Gastroesophageal sphincter (tissue), 4 donors: Measurements from ENCODE around the gene CNTNAP2. TPM values are rescaled to one million over a fixed set of nuclear protein-coding genes. Genes with fewer than 3 reads are reported as not detected.
"Not testable (repeated sequence)": the region's sequence is repeated elsewhere in the genome, so short reads cannot be mapped to it uniquely, and the experiment has no call there.

Experiments
- ATAC-seq: fragments of 150-250 bp; one replicate; pipeline ENCODE4 v1.9.1; 2016; ENCODE audit warnings: mild to moderate bottlenecking, moderate library complexity
- H3K27ac ChIP-seq, 4 donors: fragments of 200-600 bp; sonication (generic) in 3 of 4; 1 replicate in 3 of 4; 2 replicates in 1 of 4; pipeline ENCODE4 v1.5.1; 2016 to 2019
- H3K27me3 ChIP-seq: fragments of 200-600 bp; sonication (generic); one replicate; pipeline ENCODE4 v1.5.1; 2019
- H3K36me3 ChIP-seq, 2 donors: fragments of 200-600 bp; sonication (generic); one replicate each; pipeline ENCODE4 v1.5.1; 2019; ENCODE audit warnings: control low read depth in 1 of 2
- H3K4me1 ChIP-seq, 3 donors: fragments of 200-600 bp; sonication (generic); 1 replicate in 2 of 3; 2 replicates in 1 of 3; pipeline ENCODE4 v1.5.1; 2016 to 2019; ENCODE audit warnings: control low read depth in 2 of 3
- H3K4me3 ChIP-seq, 2 donors: fragments of 200-600 bp; sonication (generic); one replicate each; pipeline ENCODE4 v1.5.1; 2019; ENCODE audit warnings: mild to moderate bottlenecking in 1 of 2, moderate library complexity in 1 of 2
- H3K9me3 ChIP-seq, 3 donors: fragments of 200-600 bp; sonication (generic); one replicate each; pipeline ENCODE4 v1.5.1; 2017 to 2019; ENCODE audit warnings: control low read depth in 2 of 3
- EP300 ChIP-seq: sonication (generic); formaldehyde crosslinking; IDR thresholded peaks from one replicate; pipeline ENCODE4 v1.6.1; 2017; ENCODE audit warnings: antibody characterized with exemption, mild to moderate bottlenecking
- POLR2A ChIP-seq, 2 donors: fragments of 450-650 bp; IDR thresholded peaks; one replicate each; pipeline ENCODE4 v1.6.1; 2017; ENCODE audit warnings: antibody characterized with exemption in 2 of 2, mild to moderate bottlenecking in 2 of 2, moderate library complexity in 1 of 2
- POLR2AphosphoS5 ChIP-seq: sonication (generic); formaldehyde crosslinking; IDR thresholded peaks from one replicate; pipeline ENCODE4 v1.6.1; 2017; ENCODE audit warnings: antibody characterized with exemption
- WGBS, 2 donors: methylation state at CpG; one replicate each; pipeline ENCODE4 v1.1.5; 2018; ENCODE audit warnings: low coverage in 1 of 2; 5-methylcytosine and 5-hydroxymethylcytosine counted together
- total RNA-seq, 4 donors: library from RNA; depleted of rRNA; stranded (reverse); fragments of >200 nt; gene quantifications; one replicate each; pipeline ENCODE4 v1.1.0, GENCODE V29; 2016
- TF ChIP-seq, protein P1 (sequence below), 4 experiments: fragments of 200-600 bp in 2 of 4; fragments of 450-650 bp in 2 of 4; sonication (generic) in 1 of 4; IDR thresholded peaks; one replicate each; pipeline ENCODE4 v1.5.1; 2017 to 2019; ENCODE audit warnings: antibody characterized with exemption in 4 of 4, mild to moderate bottlenecking in 2 of 4, moderate library complexity in 2 of 4

Gene CNTNAP2
- total RNA-seq, 4 donors from 2014 or later: 1.5 to 8.9 (median 3.2) TPM

DNA sequence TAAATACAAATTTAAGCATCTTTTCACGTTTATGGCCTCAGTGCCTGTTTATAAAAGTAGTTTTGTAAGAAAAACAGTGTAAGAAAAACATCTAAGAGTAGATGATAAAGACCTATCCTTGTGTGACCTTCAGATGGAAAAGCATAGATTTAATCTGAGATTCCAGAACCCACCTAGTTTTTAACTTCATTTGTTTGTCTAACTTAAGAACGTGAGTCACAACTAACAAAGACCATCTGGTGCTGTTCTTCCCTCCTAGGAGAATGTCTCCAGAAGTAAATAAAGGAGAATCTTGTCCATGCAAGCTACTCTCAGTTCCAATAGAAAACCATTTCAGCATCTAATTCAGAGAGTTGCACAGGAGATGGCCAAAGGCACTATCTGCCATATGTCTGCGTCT lies 2208.6 kb downstream of the CNTNAP2 start:
- Histone ChIP-seq H3K27ac (no peak overlapping the region), H3K27me3 (no peaks in the 10 kb centered on the region), H3K4me3 (no peak overlapping the region), H3K9me3 (no peaks in the 10 kb centered on the region), H3K36me3 (no peaks in the 10 kb centered on the region), H3K4me1 (no peaks in the 10 kb centered on the region)
- WGBS, 2 donors: 27 to 42% methylated on average over 3 of the region's 3 CpGs
- no peak for ATAC-seq
- TF ChIP-seq POLR2A (IDR thresholded peaks at IDR 0.05) (no peak), POLR2AphosphoS5 (no peak), EP300 (no peak)
- TF ChIP-seq, protein P1, sequence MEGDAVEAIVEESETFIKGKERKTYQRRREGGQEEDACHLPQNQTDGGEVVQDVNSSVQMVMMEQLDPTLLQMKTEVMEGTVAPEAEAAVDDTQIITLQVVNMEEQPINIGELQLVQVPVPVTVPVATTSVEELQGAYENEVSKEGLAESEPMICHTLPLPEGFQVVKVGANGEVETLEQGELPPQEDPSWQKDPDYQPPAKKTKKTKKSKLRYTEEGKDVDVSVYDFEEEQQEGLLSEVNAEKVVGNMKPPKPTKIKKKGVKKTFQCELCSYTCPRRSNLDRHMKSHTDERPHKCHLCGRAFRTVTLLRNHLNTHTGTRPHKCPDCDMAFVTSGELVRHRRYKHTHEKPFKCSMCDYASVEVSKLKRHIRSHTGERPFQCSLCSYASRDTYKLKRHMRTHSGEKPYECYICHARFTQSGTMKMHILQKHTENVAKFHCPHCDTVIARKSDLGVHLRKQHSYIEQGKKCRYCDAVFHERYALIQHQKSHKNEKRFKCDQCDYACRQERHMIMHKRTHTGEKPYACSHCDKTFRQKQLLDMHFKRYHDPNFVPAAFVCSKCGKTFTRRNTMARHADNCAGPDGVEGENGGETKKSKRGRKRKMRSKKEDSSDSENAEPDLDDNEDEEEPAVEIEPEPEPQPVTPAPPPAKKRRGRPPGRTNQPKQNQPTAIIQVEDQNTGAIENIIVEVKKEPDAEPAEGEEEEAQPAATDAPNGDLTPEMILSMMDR (IDR thresholded peaks at IDR 0.05): no peak

DNA sequence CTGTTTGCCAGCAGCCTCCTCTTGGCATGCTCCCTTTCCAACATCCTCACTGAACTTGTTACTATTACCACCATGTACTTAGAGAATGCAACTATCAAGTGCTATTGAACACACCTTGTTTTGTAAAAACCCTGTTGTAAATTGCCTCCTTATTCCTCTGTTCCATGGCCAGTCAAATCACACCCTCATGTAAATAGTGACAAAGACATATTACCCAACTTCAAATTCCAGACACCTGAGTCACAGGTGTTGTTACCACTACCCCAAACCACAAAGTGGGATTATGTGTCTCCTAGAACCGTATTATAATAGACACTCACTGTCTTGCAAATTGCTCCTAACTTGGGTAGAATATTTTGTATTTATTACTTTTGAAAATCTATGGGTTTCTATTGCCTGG lies 2210.8 kb downstream of the CNTNAP2 start:
- H3K9me3 ChIP-seq: no peaks in the 10 kb centered on the region
- H3K27ac ChIP-seq: no peak overlapping the region
- H3K36me3 ChIP-seq: no peaks in the 10 kb centered on the region
- TF ChIP-seq POLR2AphosphoS5 (no peak), EP300 (no peak), POLR2A (IDR thresholded peaks at IDR 0.05) (no peak)
- TF ChIP-seq, protein P1 (IDR thresholded peaks at IDR 0.05): no peak
- H3K4me3 ChIP-seq: no peak overlapping the region
- no peak for ATAC-seq
- WGBS, 2 donors: 86% methylated on average over 1 of the region's 1 CpG; no CpG with 5 or more reads in 1 of the 2 donors
- no peaks in the 10 kb centered on the region for H3K4me1 ChIP-seq
- no peaks in the 10 kb centered on the region for H3K27me3 ChIP-seq

DNA sequence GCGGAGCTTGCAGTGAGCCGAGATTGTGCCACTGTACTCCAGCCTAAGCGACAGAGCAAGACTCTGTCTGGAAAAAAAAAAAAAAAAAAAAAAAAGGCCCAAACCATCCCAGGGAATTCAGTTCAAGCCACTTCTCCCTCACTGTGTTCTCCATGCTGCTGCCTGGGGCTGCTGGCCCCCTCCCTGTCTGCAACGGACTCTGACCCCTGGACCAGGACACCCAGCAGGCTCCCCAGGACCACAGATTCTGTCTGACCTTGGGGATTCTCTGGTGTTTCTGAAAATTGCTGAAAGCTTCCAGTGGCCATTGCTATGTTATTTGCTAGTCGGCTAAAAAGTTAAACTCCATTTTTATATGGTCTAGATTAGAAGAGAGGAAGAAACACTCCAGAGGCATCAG lies 2212.3 kb downstream of the CNTNAP2 start:
- Histone ChIP-seq H3K27me3 (no peaks in the 10 kb centered on the region), H3K27ac (no peak overlapping the region), H3K9me3 (no peaks in the 10 kb centered on the region), H3K4me3 (no peak overlapping the region), H3K36me3 (no peaks in the 10 kb centered on the region), H3K4me1 (no peaks in the 10 kb centered on the region)
- no peak for ATAC-seq
- TF ChIP-seq, protein P1 (IDR thresholded peaks at IDR 0.05): no peak
- TF ChIP-seq EP300: no peak
- no peak for TF ChIP-seq POLR2A (IDR thresholded peaks at IDR 0.05)
- no peak for TF ChIP-seq POLR2AphosphoS5
- WGBS, 2 donors: 54 to 100% methylated on average over 1 to 3 of the region's 5 CpGs

DNA sequence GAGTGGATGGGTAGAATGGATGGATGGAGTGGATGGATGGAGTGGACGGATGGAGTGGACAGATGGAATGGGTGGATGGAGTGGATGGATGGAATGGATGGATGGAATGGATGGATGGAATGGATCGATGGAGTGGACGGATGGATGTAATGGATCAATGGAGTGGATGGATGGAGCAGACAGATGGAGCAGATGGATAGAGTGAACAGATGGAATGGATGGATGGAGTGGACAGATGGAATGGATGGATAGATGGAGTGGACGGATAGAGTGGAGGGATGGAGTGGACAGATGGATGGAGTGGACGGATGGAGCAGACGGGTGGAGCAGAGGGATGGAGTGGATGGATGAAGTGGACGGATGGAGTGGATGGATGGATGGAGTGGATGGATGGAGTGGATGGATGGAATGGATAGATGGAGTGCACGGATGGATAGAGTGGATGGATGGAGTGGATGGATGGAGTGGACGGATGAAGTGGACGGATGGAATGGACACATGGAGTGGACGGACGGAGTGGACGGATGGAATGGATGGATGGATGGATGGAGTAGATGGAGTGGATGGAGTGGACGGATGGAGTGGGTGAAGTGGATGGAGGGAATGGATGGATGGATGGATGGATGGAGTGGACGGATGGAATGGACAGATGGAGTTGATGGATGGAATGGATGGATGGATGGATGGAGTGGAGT lies 2213.7 kb downstream of the CNTNAP2 start:
- ATAC-seq: no peak
- 83 to 98% methylated on average over 13 to 15 of the region's 15 CpGs for WGBS, 2 donors
- no peaks in the 10 kb centered on the region for H3K9me3 ChIP-seq
- peaks cover 1% of the 10 kb centered on the region for H3K27me3 ChIP-seq
- peaks cover 0 to 5% (median 0%) of the 10 kb centered on the region in 3 donors for H3K4me1 ChIP-seq
- H3K27ac ChIP-seq: no peak overlapping the region
- TF ChIP-seq POLR2AphosphoS5 (no peak), POLR2A (IDR thresholded peaks at IDR 0.05) (no peak), EP300 (no peak)
- TF ChIP-seq, protein P1 (IDR thresholded peaks at IDR 0.05): no peak
- H3K4me3 ChIP-seq: no peak overlapping the region
- H3K36me3 ChIP-seq: no peaks in the 10 kb centered on the region

DNA sequence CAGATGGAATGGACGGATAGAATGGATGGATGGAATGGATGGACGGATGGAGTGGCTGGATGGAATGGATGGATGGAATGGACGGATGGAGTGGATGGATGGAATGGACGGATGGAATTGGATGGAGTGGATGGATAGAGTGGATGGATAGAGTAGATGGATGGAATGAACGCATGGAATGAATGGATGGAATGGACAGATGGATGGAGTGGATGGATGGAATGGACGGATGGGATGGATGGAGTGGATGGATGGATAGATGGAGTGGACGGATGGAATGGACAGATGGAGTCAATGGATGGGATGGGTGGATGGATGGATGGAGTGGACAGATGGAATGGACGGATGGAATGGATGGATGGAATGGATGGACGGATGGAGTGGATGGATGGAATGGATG lies 2214.2 kb downstream of the CNTNAP2 start:
- Histone ChIP-seq H3K27ac (no peak overlapping the region), H3K27me3 (peaks cover 5% of the 10 kb centered on the region), H3K4me3 (no peak overlapping the region), H3K9me3 (no peaks in the 10 kb centered on the region), H3K4me1 (peaks cover 0 to 8% (median 0%) of the 10 kb centered on the region in 3 donors), H3K36me3 (no peaks in the 10 kb centered on the region)
- WGBS, 2 donors: 73 to 87% methylated on average over 9 of the region's 9 CpGs
- TF ChIP-seq EP300 (no peak), POLR2AphosphoS5 (no peak), POLR2A (IDR thresholded peaks at IDR 0.05) (no peak)
- TF ChIP-seq, protein P1 (IDR thresholded peaks at IDR 0.05): no peak
- no peak for ATAC-seq

DNA sequence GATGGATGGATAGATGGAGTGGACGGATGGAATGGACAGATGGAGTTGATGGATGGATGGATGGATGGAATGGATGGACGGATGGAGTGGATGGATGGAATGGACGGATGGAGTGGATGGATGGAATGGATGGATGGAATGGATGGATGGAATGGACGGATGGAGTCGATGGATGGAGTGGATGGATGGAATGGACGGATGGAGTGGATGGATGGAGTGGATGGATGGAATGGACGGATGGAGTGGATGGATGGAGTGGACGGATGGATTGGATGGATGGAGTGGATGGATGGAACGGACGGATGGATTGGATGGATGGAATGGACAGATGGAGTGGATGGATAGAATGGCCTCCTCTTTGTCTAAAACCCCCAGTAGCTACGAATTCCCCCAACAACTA lies 2214.9 kb downstream of the CNTNAP2 start:
- H3K27ac ChIP-seq, H3K27me3 ChIP-seq, H3K9me3 ChIP-seq, H3K4me3 ChIP-seq, H3K36me3 ChIP-seq, H3K4me1 ChIP-seq, ATAC-seq: not testable (repeated sequence)
- 62 to 67% methylated on average over 10 to 11 of the region's 11 CpGs for WGBS, 2 donors
